ENCODE results near the gene PRELID2.

- TF ChIP-seq EP300 (IDR thresholded peaks at IDR 0.05) (no peak), CTCF (IDR thresholded peaks at IDR 0.05) (no peak), POLR2AphosphoS5 (IDR thresholded peaks at IDR 0.05) (no peak)
Observed at GRCh38 chr5:145874765-145875164, 39.6 kb upstream of the PRELID2 start.
